NT2/D1 (cell line): ENCODE results near the gene RFC5.

Source experiments
- SUZ12 ChIP-seq: IDR thresholded peaks from 2 replicates; pipeline ENCODE4 v1.6.1; 2011; ENCODE audit not compliant: insufficient read length, insufficient read depth; ENCODE audit errors: extremely low read depth
- YY1 ChIP-seq: IDR thresholded peaks from 2 replicates; pipeline ENCODE4 v1.6.1; 2011; ENCODE audit not compliant: insufficient read length, insufficient read depth
- ZNF274 ChIP-seq: IDR thresholded peaks from 2 replicates; pipeline ENCODE4 v1.6.1; 2011; ENCODE audit warnings: mild to moderate bottlenecking, low read depth, low read length

DNA sequence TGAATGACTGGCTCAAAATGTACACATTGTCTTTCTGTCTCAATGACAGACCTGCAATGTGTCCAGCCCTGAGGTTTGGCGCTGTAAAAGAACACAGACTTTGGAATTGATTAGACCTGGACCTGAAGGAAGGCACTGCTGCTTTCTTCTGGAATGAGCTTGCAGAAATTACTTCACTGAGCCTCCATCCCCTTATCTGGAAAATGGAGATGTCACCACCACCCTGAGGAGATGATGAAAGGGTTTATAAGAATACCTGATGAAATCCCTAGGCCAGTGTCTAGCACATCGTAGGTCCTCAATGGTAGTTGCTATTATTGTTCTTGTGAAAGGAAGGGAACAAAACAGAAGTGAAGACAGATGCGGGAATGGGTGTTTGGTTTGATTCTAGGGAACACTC, 54.1 kb downstream of the RFC5 start:
- TF ChIP-seq SUZ12 (no peak), ZNF274 (no peak), YY1 (no peak)
